Transverse colon (tissue), 4 donors: ENCODE measurements around the gene CTNNBL1. TPM values are rescaled to one million over a fixed set of nuclear protein-coding genes. Genes with fewer than 3 reads are reported as not detected.
"Not testable (repeated sequence)": the region's sequence is repeated elsewhere in the genome, so short reads cannot be mapped to it uniquely, and the experiment has no call there.

Experiments
- DNase-seq: peaks from one replicate; pipeline ENCODE4 v3.0.0-alpha.2; 2019
- H3K27ac ChIP-seq, 4 donors: fragments of 200-600 bp; sonication (generic); 2 replicates each; pipeline ENCODE4 v1.5.1; 2016 to 2018; ENCODE audit warnings: inconsistent platforms in 4 of 4
- H3K27me3 ChIP-seq: fragments of 200-600 bp; sonication (generic); 2 replicates; pipeline ENCODE4 v1.5.1; 2017; ENCODE audit warnings: inconsistent platforms
- H3K36me3 ChIP-seq, 4 donors: fragments of 200-600 bp; sonication (generic); 2 replicates each; pipeline ENCODE4 v1.5.1; 2017 to 2019; ENCODE audit warnings: inconsistent platforms in 4 of 4
- H3K4me1 ChIP-seq, 4 donors: fragments of 200-600 bp; sonication (generic); 2 replicates each; pipeline ENCODE4 v1.5.1; 2017 to 2020; ENCODE audit warnings: inconsistent platforms in 4 of 4
- H3K4me3 ChIP-seq, 4 donors: fragments of 200-600 bp; sonication (generic); 1 replicate in 1 of 4; 2 replicates in 3 of 4; pipeline versions ENCODE4 v1.5.1 to v1.6.1; 2017 to 2019; ENCODE audit warnings: inconsistent platforms in 4 of 4
- H3K9me3 ChIP-seq, 2 donors: fragments of 200-600 bp; sonication (generic); 2 replicates each; pipeline ENCODE4 v1.5.1; 2017 to 2019; ENCODE audit warnings: inconsistent platforms in 2 of 2
- CTCF ChIP-seq, 5 experiments: fragments of 200-600 bp in 3 of 5; fragments of 450-650 bp in 2 of 5; sonication (generic) in 3 of 5; IDR thresholded peaks; 1 replicate in 2 of 5; 2 replicates in 3 of 5; pipeline ENCODE4 v1.5.1; 2016 to 2017; ENCODE audit warnings: antibody characterized with exemption in 5 of 5, inconsistent platforms in 3 of 5, mild to moderate bottlenecking in 2 of 5, moderate library complexity in 1 of 5
- EP300 ChIP-seq: sonication (generic); formaldehyde crosslinking; IDR thresholded peaks from one replicate; pipeline ENCODE4 v1.6.1; 2017; ENCODE audit warnings: antibody characterized with exemption, low read depth
- POLR2A ChIP-seq: fragments of 450-650 bp; IDR thresholded peaks from one replicate; pipeline ENCODE4 v1.6.1; 2016; ENCODE audit warnings: antibody characterized with exemption, mild to moderate bottlenecking, moderate library complexity
- POLR2AphosphoS5 ChIP-seq, 3 donors: sonication (generic); formaldehyde crosslinking; IDR thresholded peaks; one replicate each; pipeline ENCODE4 v1.6.1; 2016; ENCODE audit warnings: antibody characterized with exemption in 3 of 3
- WGBS, 2 donors: methylation state at CpG; one replicate each; pipeline ENCODE4 v1.1.5; 2018; ENCODE audit warnings: low coverage in 1 of 2; 5-methylcytosine and 5-hydroxymethylcytosine counted together
- in situ Hi-C, 4 donors: fragments of 200-750 bp; cut with MboI; loops; one replicate each; pipeline versions ENCODE4 v1.15.0 to v1.15.1; 2017; ENCODE audit warnings: low sequenced_read_pairs in 3 of 4, low pct_ligation_motif_present in 1 of 4, low pct_unique_long_range_greater_than_20kb in 1 of 4
- intact Hi-C: fragments of 100-400 bp; cut with DNase I; formaldehyde crosslinking; loops from one replicate; pipeline ENCODE4 v1.15.1; 2023; ENCODE audit warnings: low total_unique reads
- total RNA-seq, 4 donors: library from RNA; depleted of rRNA; stranded (reverse); fragments of >200 nt; gene quantifications; one replicate each; pipeline ENCODE4 v1.1.0, GENCODE V29; 2016

CTNNBL1 gene
- total RNA-seq, 4 donors from 2014 or later = 18.7 to 49.0 (median 22.4) TPM

- WGBS, 2 donors = 92 to 94% methylated on average over 6 of the region's 6 CpGs
- DNase-seq = no peak
- H3K27me3 ChIP-seq = no peaks in the 10 kb centered on the region
- intact Hi-C loops (no loop called here), in situ Hi-C loops (no loop called here)
- H3K27ac ChIP-seq = no peak overlapping the region
- TF ChIP-seq POLR2A (no peak), POLR2AphosphoS5 (IDR thresholded peaks at IDR 0.05) (no peak), CTCF (IDR thresholded peaks at IDR 0.05) (no peak), EP300 (no peak)
- H3K4me3 ChIP-seq = no peak overlapping the region
- H3K4me1 ChIP-seq = no peaks in the 10 kb centered on the region
- no peaks in the 10 kb centered on the region for H3K9me3 ChIP-seq
- H3K36me3 ChIP-seq = peaks cover 0 to 11% (median 0%) of the 10 kb centered on the region in 4 donors
Observed at GRCh38 chr20:37850036-37850592, 156.3 kb downstream of the CTNNBL1 start.

- Histone ChIP-seq H3K9me3 (no peaks in the 10 kb centered on the region), H3K4me1 (no peaks in the 10 kb centered on the region), H3K27ac (no peak overlapping the region), H3K36me3 (peaks cover 0 to 11% (median 0%) of the 10 kb centered on the region in 4 donors), H3K27me3 (no peaks in the 10 kb centered on the region), H3K4me3 (no peak overlapping the region)
- TF ChIP-seq CTCF (IDR thresholded peaks at IDR 0.05) (no peak), POLR2A (no peak), POLR2AphosphoS5 (IDR thresholded peaks at IDR 0.05) (no peak), EP300 (no peak)
- no peak for DNase-seq
- intact Hi-C loops = no loop called here
- in situ Hi-C loops = no loop called here
- WGBS, 2 donors = 95% methylated on average over 10 of the region's 10 CpGs; no CpG with 5 or more reads in 1 of the 2 donors
Observed at GRCh38 chr20:37850724-37851355, 157.0 kb downstream of the CTNNBL1 start.

- H3K9me3 ChIP-seq = no peaks in the 10 kb centered on the region
- no peaks in the 10 kb centered on the region for H3K27me3 ChIP-seq
- no peak for DNase-seq
- in situ Hi-C loops (no loop called here), intact Hi-C loops (no loop called here)
- 94 to 95% methylated on average over 4 to 6 of the region's 6 CpGs for WGBS, 2 donors
- H3K4me1 ChIP-seq = no peaks in the 10 kb centered on the region
- peaks cover 0 to 11% (median 0%) of the 10 kb centered on the region in 4 donors for H3K36me3 ChIP-seq
- H3K4me3 ChIP-seq = no peak overlapping the region
- TF ChIP-seq POLR2AphosphoS5 (IDR thresholded peaks at IDR 0.05) (no peak), CTCF (IDR thresholded peaks at IDR 0.05) (no peak), EP300 (no peak), POLR2A (no peak)
- H3K27ac ChIP-seq = no peak overlapping the region
Observed at GRCh38 chr20:37852666-37853065, 158.8 kb downstream of the CTNNBL1 start.

GRCh38 chr20:37853823-37854375, 160.1 kb downstream of the CTNNBL1 start:
- no peak for TF ChIP-seq EP300

GRCh38 chr20:37856034-37856433, 162.2 kb downstream of the CTNNBL1 start:
- intact Hi-C loops, H3K4me1 ChIP-seq, H3K27me3 ChIP-seq, in situ Hi-C loops, H3K27ac ChIP-seq, H3K9me3 ChIP-seq, H3K4me3 ChIP-seq, DNase-seq: not testable (repeated sequence)
- WGBS, 2 donors = 98 to 100% methylated on average over 2 to 5 of the region's 5 CpGs
- peaks cover 0 to 11% (median 0%) of the 10 kb centered on the region in 4 donors for H3K36me3 ChIP-seq

More at GRCh38 chr20:37853823-37854375, 160.1 kb downstream of the CTNNBL1 start:
- H3K9me3 ChIP-seq = no peaks in the 10 kb centered on the region
- H3K36me3 ChIP-seq = peaks cover 0 to 11% (median 0%) of the 10 kb centered on the region in 4 donors
- H3K27ac ChIP-seq = no peak overlapping the region
- no peak overlapping the region for H3K4me3 ChIP-seq
- DNase-seq = no peak
- no peaks in the 10 kb centered on the region for H3K4me1 ChIP-seq
- in situ Hi-C loops = no loop called here
- 78 to 95% methylated on average over 2 of the region's 2 CpGs for WGBS, 2 donors
- H3K27me3 ChIP-seq = no peaks in the 10 kb centered on the region
- intact Hi-C loops = no loop called here
